Hepatocyte (in vitro differentiated cells): Measurements from ENCODE around the gene STAT5B. TPM values are rescaled to one million over a fixed set of nuclear protein-coding genes. Genes with fewer than 3 reads are reported as not detected.

Source experiments
- DNase-seq: peaks from one replicate; pipeline ENCODE4 v3.0.0-alpha.2; 2016; ENCODE audit warnings: low spot score
- H2AFZ ChIP-seq: fragments of 200-600 bp; sonication (generic); 2 replicates; pipeline ENCODE4 v1.6.0; 2016; ENCODE audit warnings: antibody characterized with exemption, mild to moderate bottlenecking
- H3K27ac ChIP-seq: fragments of 200-600 bp; sonication (generic); 2 replicates; pipeline ENCODE4 v1.5.1; 2016; ENCODE audit warnings: mild to moderate bottlenecking
- H3K27me3 ChIP-seq: fragments of 200-600 bp; sonication (generic); 2 replicates; pipeline ENCODE4 v1.6.1; 2016
- H3K36me3 ChIP-seq: fragments of 200-600 bp; sonication (generic); replicated peaks from 2 replicates; pipeline ENCODE4 v1.5.1; 2016; ENCODE audit warnings: low read depth; ENCODE audit not compliant: insufficient read depth
- H3K4me1 ChIP-seq: fragments of 200-600 bp; sonication (generic); 2 replicates; pipeline ENCODE4 v1.5.1; 2016; ENCODE audit warnings: mild to moderate bottlenecking, moderate library complexity; ENCODE audit not compliant: insufficient read depth
- H3K4me2 ChIP-seq: fragments of 200-600 bp; sonication (generic); 2 replicates; pipeline ENCODE4 v1.6.0; 2016
- H3K4me3 ChIP-seq: fragments of 200-600 bp; sonication (generic); 2 replicates; pipeline ENCODE4 v1.5.1; 2016; ENCODE audit warnings: mild to moderate bottlenecking
- H3K79me2 ChIP-seq: fragments of 200-600 bp; sonication (generic); 2 replicates; pipeline ENCODE4 v1.6.0; 2017; ENCODE audit warnings: mild to moderate bottlenecking
- H3K9me2 ChIP-seq: fragments of 200-600 bp; sonication (generic); replicated peaks from 2 replicates; pipeline ENCODE4 v1.6.0; 2017; ENCODE audit warnings: mild to moderate bottlenecking; ENCODE audit not compliant: insufficient read depth
- H3K9me3 ChIP-seq: fragments of 200-600 bp; sonication (generic); 2 replicates; pipeline ENCODE4 v1.5.1; 2016; ENCODE audit warnings: low read depth, mild to moderate bottlenecking
- H4K20me1 ChIP-seq: fragments of 200-600 bp; sonication (generic); 2 replicates; pipeline ENCODE4 v1.6.0; 2016; ENCODE audit warnings: mild to moderate bottlenecking; ENCODE audit not compliant: insufficient read depth, poor library complexity, severe bottlenecking
- EZH2 ChIP-seq: fragments of 200-600 bp; sonication (generic); IDR thresholded peaks from 2 replicates; pipeline ENCODE4 v1.6.1; 2016; ENCODE audit warnings: antibody characterized with exemption, mild to moderate bottlenecking, borderline replicate concordance
- EZH2phosphoT487 ChIP-seq: fragments of 200-600 bp; sonication (generic); IDR thresholded peaks from one replicate; pipeline ENCODE4 v1.6.1; 2018; ENCODE audit warnings: antibody characterized with exemption, mild to moderate bottlenecking, low read depth, moderate library complexity; ENCODE audit not compliant: unreplicated experiment, severe bottlenecking
- WGBS: methylation state at CpG from one replicate; pipeline ENCODE4 v1.1.6; 2016; ENCODE audit warnings: low lambda C conversion rate; ENCODE audit errors: missing lambda C conversion rate; 5-methylcytosine and 5-hydroxymethylcytosine counted together
- polyA plus RNA-seq: library from polyadenylated mRNA; unstranded; fragments of >200 nt; fragmentation: Nextera tagmentation; extraction: Ambion mirVana; gene quantifications from 2 replicates; pipeline ENCODE4 v1.2.1, GENCODE V29; 2016
- total RNA-seq: library from RNA; depleted of rRNA; stranded (reverse); fragments of >200 nt; gene quantifications from 2 replicates; pipeline ENCODE4 v1.2.3, GENCODE V29; 2014
- TF ChIP-seq, protein P1 (sequence below): fragments of 200-600 bp; sonication (generic); IDR thresholded peaks from 2 replicates; pipeline ENCODE4 v1.5.1; 2016; ENCODE audit warnings: antibody characterized with exemption, mild to moderate bottlenecking; ENCODE audit not compliant: poor library complexity

The STAT5B gene
- total and polyA plus RNA-seq, 2 experiments from 2014 or later: 25.7 to 26.0 TPM

DNA sequence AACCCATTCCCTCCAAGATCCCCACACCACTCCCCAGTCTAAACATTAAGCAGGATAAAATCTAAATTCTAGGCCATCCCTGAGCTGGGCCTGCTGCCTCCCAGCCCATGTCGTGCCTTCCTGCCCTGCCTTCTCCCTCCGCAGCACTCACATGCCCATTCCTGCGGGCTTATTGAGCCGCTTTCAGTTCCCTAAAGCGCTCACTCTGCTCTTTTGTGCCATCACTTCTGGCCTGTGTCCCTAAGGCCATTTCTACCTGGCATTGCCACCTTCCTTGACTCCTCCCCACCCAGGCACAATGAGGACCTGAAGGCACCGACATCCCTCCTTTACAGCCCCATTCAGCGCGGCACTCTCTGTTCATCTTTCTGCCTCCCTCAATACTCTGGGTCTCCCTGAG lies 108.4 kb downstream of the STAT5B start:
- 93% methylated on average over 8 of the region's 8 CpGs for WGBS
- H2AFZ ChIP-seq: no peak overlapping the region

DNA sequence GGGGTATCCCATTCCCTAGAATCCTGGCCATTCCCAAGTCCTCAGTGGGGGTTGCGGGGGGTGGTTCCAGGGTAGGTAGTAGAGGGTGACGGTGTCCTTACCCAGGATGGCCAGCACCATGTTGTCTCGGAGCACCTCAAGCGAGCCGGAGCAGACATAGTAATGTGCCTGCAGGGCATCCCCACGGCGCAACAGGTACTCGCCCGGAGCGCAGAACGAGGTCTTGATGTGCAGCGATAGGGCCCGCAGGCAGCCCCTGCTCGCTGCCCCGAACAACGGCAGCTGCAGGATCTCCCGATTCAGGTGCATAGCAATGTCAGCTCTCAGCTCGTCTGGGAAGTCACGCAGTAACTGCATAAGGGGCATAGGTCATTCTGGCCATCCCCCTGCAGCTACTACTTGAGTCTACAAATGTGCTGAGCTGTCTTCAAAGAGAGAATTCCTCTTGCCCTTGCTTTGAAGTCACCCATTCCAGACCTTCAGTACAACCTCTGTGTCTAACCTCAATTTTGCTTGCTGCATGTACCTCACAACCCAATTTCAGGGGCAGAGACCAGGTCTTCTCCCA lies 109.9 kb downstream of the STAT5B start:
- H3K9me3 ChIP-seq: no peaks in the 10 kb centered on the region
- no peaks in the 10 kb centered on the region for H3K9me2 ChIP-seq
- TF ChIP-seq EZH2 (no peak), EZH2phosphoT487 (no peak)
- 90% methylated on average over 19 of the region's 19 CpGs for WGBS
- no peaks in the 10 kb centered on the region for H3K36me3 ChIP-seq
- H4K20me1 ChIP-seq: no peaks in the 10 kb centered on the region
- DNase-seq: no peak
- H3K27ac ChIP-seq: no peak overlapping the region
- no peaks in the 10 kb centered on the region for H3K4me1 ChIP-seq
- no peak overlapping the region for H3K4me2 ChIP-seq
- no peaks in the 10 kb centered on the region for H3K27me3 ChIP-seq
- no peak overlapping the region for H2AFZ ChIP-seq
- no peak overlapping the region for H3K4me3 ChIP-seq
- no peaks in the 10 kb centered on the region for H3K79me2 ChIP-seq

More for the DNA sequence above, 108.4 kb downstream of the STAT5B start:
- Histone ChIP-seq H3K27me3 (peaks cover 3% of the 10 kb centered on the region), H3K36me3 (no peaks in the 10 kb centered on the region), H3K27ac (no peak overlapping the region), H3K4me1 (no peaks in the 10 kb centered on the region), H3K79me2 (no peaks in the 10 kb centered on the region), H3K4me2 (no peak overlapping the region), H3K9me2 (no peaks in the 10 kb centered on the region), H4K20me1 (no peaks in the 10 kb centered on the region), H3K9me3 (no peaks in the 10 kb centered on the region), H3K4me3 (no peak overlapping the region)
- TF ChIP-seq, protein P1, sequence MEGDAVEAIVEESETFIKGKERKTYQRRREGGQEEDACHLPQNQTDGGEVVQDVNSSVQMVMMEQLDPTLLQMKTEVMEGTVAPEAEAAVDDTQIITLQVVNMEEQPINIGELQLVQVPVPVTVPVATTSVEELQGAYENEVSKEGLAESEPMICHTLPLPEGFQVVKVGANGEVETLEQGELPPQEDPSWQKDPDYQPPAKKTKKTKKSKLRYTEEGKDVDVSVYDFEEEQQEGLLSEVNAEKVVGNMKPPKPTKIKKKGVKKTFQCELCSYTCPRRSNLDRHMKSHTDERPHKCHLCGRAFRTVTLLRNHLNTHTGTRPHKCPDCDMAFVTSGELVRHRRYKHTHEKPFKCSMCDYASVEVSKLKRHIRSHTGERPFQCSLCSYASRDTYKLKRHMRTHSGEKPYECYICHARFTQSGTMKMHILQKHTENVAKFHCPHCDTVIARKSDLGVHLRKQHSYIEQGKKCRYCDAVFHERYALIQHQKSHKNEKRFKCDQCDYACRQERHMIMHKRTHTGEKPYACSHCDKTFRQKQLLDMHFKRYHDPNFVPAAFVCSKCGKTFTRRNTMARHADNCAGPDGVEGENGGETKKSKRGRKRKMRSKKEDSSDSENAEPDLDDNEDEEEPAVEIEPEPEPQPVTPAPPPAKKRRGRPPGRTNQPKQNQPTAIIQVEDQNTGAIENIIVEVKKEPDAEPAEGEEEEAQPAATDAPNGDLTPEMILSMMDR: no peak
- TF ChIP-seq EZH2 (no peak), EZH2phosphoT487 (no peak)
- no peak for DNase-seq

DNA sequence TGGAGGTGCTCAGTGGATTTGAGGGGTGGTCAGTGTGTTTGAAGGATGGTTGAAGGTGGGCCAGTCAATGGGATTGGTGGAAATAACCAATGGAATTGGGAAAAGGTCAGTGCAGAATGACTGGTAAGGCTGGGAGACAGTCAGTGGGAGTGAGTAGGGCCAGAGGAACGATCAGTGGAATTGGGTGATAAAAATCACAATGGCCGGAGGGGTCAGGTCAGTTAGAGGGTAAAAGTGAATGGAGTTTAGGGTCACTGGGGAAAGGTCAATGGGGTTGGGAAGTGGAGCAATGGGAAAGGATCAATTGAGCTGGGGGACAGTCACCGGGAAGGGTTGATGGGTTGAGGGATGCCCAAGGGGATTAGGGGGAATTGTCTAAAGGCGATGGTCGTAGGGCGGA lies 110.4 kb downstream of the STAT5B start:
- WGBS: 86% methylated on average over 6 of the region's 6 CpGs
- H3K79me2 ChIP-seq: no peaks in the 10 kb centered on the region
- H3K4me3 ChIP-seq: no peak overlapping the region
- no peaks in the 10 kb centered on the region for H3K36me3 ChIP-seq
- no peak overlapping the region for H2AFZ ChIP-seq
- DNase-seq: no peak
- H3K9me3 ChIP-seq: no peaks in the 10 kb centered on the region
- no peak overlapping the region for H3K27ac ChIP-seq
- TF ChIP-seq EZH2: no peak
- no peak for TF ChIP-seq EZH2phosphoT487
- TF ChIP-seq, protein P1: no peak
- H3K4me2 ChIP-seq: no peak overlapping the region
- no peaks in the 10 kb centered on the region for H3K27me3 ChIP-seq
- H3K4me1 ChIP-seq: no peaks in the 10 kb centered on the region
- H4K20me1 ChIP-seq: no peaks in the 10 kb centered on the region
- no peaks in the 10 kb centered on the region for H3K9me2 ChIP-seq

DNA sequence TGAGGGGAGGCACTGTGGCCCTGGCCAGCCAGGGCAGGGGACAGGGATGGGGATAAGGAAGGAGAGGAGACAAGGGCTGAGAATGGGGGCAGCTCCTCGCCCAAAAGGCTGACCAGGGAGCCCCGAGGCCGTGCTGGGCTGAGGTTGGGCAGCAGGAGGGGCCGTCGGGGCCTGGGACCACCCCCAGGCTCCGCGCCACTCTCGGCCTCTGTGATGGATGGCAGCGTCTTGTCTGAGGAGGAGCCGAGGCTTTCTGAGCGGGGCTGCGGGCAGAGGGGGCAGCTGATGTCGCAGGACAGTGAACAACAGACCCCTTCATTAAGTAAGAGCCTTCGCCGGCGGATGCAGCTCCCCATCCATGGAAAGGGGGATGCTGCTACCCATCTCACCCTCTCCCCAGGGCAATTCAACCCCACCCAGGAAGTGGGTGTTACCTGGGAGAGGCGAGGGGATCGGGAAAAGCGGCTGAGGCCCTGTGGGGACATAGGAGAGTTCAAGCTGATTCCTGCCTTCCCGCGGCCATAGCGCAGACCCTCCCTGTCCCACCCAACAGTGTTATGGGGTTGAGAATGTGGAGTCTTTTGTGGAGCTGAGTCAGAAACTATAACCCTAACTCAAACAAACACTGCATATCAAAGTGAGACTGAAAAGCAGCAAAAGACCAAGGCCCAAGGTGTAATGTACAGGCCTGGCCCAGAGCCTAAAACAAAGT lies 112.3 kb downstream of the STAT5B start:
- no peaks in the 10 kb centered on the region for H3K9me2 ChIP-seq
- no peaks in the 10 kb centered on the region for H3K4me1 ChIP-seq
- no peaks in the 10 kb centered on the region for H4K20me1 ChIP-seq
- H2AFZ ChIP-seq: no peak overlapping the region
- H3K27ac ChIP-seq: no peak overlapping the region
- H3K9me3 ChIP-seq: no peaks in the 10 kb centered on the region
- H3K79me2 ChIP-seq: no peaks in the 10 kb centered on the region
- H3K4me2 ChIP-seq: no peak overlapping the region
- TF ChIP-seq EZH2phosphoT487: no peak
- TF ChIP-seq EZH2: no peak
- TF ChIP-seq, protein P1: no peak
- WGBS: 90% methylated on average over 22 of the region's 22 CpGs
- H3K4me3 ChIP-seq: no peak overlapping the region
- no peaks in the 10 kb centered on the region for H3K36me3 ChIP-seq
- DNase-seq: no peak
- no peaks in the 10 kb centered on the region for H3K27me3 ChIP-seq
